ENCODE measurements around the gene ABI3. TPM values are rescaled to one million over a fixed set of nuclear protein-coding genes. Genes with fewer than 3 reads are reported as not detected.

ABI3 gene
- total RNA-seq, 2 donors from 2014 or later, result 2.5 to 3.3 TPM

GRCh38 chr17:49187301-49187700 lies 23.2 kb upstream of the ABI3 start:
- H3K36me3 ChIP-seq, result no peaks in the 10 kb centered on the region
- H3K9ac ChIP-seq (ENCODE audit: low read depth in 2 of 2, low read length in 2 of 2), result no peak overlapping the region
- DNase-seq, result no peak
- H3K27me3 ChIP-seq, result no peaks in the 10 kb centered on the region
- H3K4me1 ChIP-seq, result no peaks in the 10 kb centered on the region
- no peak overlapping the region for H3K27ac ChIP-seq
- H3K4me3 ChIP-seq, result no peak overlapping the region
- no peaks in the 10 kb centered on the region for H3K9me3 ChIP-seq
- intact Hi-C loops (cut with DNase I), result no loop called here
- TF ChIP-seq, protein P1, sequence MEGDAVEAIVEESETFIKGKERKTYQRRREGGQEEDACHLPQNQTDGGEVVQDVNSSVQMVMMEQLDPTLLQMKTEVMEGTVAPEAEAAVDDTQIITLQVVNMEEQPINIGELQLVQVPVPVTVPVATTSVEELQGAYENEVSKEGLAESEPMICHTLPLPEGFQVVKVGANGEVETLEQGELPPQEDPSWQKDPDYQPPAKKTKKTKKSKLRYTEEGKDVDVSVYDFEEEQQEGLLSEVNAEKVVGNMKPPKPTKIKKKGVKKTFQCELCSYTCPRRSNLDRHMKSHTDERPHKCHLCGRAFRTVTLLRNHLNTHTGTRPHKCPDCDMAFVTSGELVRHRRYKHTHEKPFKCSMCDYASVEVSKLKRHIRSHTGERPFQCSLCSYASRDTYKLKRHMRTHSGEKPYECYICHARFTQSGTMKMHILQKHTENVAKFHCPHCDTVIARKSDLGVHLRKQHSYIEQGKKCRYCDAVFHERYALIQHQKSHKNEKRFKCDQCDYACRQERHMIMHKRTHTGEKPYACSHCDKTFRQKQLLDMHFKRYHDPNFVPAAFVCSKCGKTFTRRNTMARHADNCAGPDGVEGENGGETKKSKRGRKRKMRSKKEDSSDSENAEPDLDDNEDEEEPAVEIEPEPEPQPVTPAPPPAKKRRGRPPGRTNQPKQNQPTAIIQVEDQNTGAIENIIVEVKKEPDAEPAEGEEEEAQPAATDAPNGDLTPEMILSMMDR (IDR thresholded peaks at IDR 0.05), result no peak

GRCh38 chr17:49190932-49191331 lies 19.6 kb upstream of the ABI3 start:
- no peak overlapping the region for H3K4me3 ChIP-seq

DNA sequence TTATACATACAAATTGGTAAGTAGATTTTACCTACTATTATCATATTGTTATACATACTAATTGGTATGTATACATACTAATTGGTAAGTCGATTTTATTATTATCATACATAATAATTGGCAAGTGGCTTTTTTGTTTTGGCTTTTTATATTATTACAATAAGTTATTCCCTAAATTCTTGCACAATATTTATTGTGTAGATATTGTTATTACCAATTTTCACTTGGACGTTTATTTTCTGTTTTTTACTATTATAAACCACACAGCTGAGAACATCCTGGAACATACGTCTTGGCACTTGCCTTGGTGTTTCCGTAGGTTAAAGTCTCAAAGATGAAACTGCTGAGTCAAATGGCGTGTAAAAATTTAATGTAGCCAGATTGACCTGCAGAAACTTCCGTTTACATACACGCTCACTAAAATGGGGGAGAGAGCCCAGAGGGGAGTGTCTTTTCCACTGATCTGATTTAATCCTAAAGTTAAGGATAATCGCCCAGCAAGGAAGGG lies 19.0 kb upstream of the ABI3 start:
- Histone ChIP-seq H3K36me3 (no peaks in the 10 kb centered on the region), H3K4me3 (peak overlapping the region; percentile 73), H3K4me1 (no peaks in the 10 kb centered on the region), H3K9ac (ENCODE audit: low read depth in 2 of 2, low read length in 2 of 2) (peak overlapping the region; percentile 84 to 93), H3K27me3 (no peaks in the 10 kb centered on the region), H3K27ac (peak overlapping the region; percentile 98), H3K9me3 (no peaks in the 10 kb centered on the region)
- DNase-seq, result no peak
- intact Hi-C loops (cut with DNase I), result no loop called here
- TF ChIP-seq, protein P1 (IDR thresholded peaks at IDR 0.05), result no peak

More at GRCh38 chr17:49190932-49191331, 19.6 kb upstream of the ABI3 start:
- H3K4me1 ChIP-seq, result no peaks in the 10 kb centered on the region
- H3K9ac ChIP-seq (ENCODE audit: low read depth in 2 of 2, low read length in 2 of 2), result no peak overlapping the region
- H3K27ac ChIP-seq, result no peak overlapping the region
- no peaks in the 10 kb centered on the region for H3K36me3 ChIP-seq
- TF ChIP-seq, protein P1 (IDR thresholded peaks at IDR 0.05), result no peak
- DNase-seq, result no peak
- intact Hi-C loops (cut with DNase I), result no loop called here
- no peaks in the 10 kb centered on the region for H3K27me3 ChIP-seq
- no peaks in the 10 kb centered on the region for H3K9me3 ChIP-seq

DNA sequence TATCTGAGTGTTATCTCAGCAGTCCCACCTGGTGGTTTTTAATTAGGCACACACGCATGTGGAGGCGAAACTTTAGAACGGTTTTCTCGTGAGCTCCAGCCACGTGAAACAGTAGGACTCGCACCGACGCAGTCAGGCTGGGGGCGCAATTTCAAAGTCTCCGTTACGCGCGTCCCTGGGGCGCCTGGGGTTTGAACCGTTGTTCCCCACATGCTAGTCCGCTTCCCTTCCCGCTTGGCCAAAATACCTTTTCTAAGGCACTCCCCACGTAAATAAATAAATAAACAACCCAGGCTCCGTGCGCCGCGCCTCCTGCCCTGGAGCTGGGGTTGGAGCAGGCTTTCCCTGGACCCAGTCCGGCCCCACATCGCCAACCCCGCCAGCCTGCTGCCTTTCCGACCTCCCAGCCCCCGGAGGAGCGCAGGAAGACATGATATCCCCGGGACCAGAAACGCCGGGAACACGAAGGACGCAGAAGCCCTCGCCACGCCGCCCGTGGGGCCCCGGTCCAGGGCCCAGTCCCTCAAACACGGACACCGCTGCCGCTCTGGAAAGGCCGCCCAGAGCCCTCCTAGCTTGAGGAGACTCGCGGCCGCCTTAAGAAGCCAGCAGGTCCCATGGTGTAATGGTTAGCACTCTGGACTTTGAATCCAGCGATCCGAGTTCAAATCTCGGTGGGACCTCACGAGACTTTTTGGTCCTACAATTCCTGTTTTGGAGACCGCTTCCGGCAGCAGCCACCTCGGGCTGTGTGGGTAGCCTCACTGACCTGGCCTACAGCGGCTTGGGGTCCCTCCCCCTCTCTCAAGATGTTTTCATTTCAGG lies 18.4 kb upstream of the ABI3 start:
- TF ChIP-seq, protein P1 (IDR thresholded peaks at IDR 0.05), result no peak
- H3K9ac ChIP-seq (ENCODE audit: low read depth in 2 of 2, low read length in 2 of 2), result peak overlapping the region; percentile 84 to 93
- DNase-seq, result peak; percentile 94
- H3K27ac ChIP-seq, result peak overlapping the region; percentile 98
- intact Hi-C loops (cut with DNase I), result no loop called here
- H3K27me3 ChIP-seq, result no peaks in the 10 kb centered on the region
- H3K4me3 ChIP-seq, result peak overlapping the region; percentile 73
- no peaks in the 10 kb centered on the region for H3K36me3 ChIP-seq
- no peaks in the 10 kb centered on the region for H3K4me1 ChIP-seq
- H3K9me3 ChIP-seq, result no peaks in the 10 kb centered on the region

DNA sequence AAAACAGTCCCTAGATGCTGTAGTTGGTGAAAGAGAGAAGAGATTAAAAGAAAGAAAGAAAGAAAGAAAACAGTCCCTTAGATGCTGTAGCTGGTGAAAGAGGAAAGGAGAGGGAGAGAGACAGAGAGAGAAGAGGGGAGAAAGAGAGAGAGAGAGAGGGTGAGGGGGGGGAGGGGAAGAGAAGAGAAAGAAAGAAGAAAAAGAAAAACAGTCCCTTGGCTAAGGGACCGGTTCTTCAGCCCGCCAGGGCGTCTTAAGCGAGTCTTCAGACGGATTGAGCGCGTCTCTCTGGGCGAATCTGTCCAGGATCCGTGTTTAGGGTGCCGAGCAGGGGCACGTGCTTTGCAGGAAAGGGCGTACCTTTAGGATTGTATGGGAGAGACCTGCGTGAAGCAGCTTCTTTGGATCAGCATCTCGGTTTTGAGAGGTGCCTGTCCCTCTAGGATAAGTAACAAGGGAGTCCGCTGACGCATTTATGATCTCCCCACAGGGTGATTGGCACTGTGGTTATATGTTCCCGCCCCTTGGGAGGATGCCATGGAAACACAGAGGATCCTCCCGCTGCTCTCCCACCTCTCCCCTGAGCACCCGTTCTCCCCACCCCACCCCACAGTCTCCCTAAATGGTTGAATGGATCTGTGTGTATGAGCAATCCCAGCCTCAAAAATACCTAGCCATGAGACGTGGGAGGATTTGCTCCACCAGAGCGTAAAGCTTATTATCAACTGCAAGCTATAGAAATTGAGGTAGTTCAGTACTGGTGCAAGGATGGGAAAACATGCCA lies 16.8 kb upstream of the ABI3 start:
- peak overlapping the region; percentile 73 for H3K4me3 ChIP-seq
- no peaks in the 10 kb centered on the region for H3K9me3 ChIP-seq
- H3K36me3 ChIP-seq, result no peaks in the 10 kb centered on the region
- H3K9ac ChIP-seq (ENCODE audit: low read depth in 2 of 2, low read length in 2 of 2), result peak overlapping the region; percentile 16 to 93
- intact Hi-C loops (cut with DNase I), result no loop called here
- H3K27ac ChIP-seq, result peak overlapping the region; percentile 98
- no peaks in the 10 kb centered on the region for H3K27me3 ChIP-seq
- no peaks in the 10 kb centered on the region for H3K4me1 ChIP-seq
- peak; percentile 74 for DNase-seq
- TF ChIP-seq, protein P1 (IDR thresholded peaks at IDR 0.05), result no peak
